Measurements from ENCODE around the gene NUDT22.

DNA sequence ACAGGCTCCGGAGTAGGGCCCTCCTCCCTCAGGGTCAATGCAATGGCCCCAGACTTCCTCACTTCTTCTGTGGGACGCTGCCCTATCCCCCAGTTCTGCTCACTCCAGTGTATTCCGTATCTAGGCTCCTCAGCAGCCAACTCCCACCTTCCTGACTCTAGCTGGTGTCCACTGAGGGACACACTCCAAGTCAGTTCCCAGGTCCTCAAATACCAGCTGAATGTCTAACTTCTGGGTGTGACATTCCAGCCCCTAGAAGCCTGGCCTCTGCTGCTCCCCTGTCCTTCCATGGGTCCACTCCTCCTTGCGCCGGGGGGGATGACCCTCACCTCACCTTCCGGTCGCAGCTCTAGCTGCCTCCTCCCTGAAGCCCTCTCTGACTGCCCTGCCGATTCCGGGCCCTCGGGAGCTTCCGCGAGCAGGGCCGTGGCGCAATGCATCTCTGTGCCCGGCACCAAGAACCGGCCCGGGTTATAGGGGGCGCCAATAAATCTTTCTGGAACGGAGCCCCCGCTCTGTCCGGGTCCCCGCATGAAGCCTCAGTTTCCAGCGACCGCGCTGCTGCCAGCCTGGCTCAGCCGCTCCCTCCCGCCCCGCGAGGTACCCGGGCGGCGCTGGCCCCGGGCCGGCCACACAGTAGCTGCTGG lies 42.9 kb downstream of the NUDT22 start:
- TF ChIP-seq TSHZ2 (CRISPR knock-in tag; IDR thresholded peaks at IDR 0.05) (no peak), POU6F1 (CRISPR knock-in tag; IDR thresholded peaks at IDR 0.05; ENCODE audit: borderline replicate concordance, low read depth) (no peak), ZFP3 (CRISPR knock-in tag; IDR thresholded peaks at IDR 0.05) (no peak)

Data from SK-N-SH treated with all-trans-retinoic acid at 6 μM for 48 hours (cell line).